Measurements from ENCODE around the gene PCDHGB3.
"Not testable (repeated sequence)": the region's sequence is repeated elsewhere in the genome, so short reads cannot be mapped to it uniquely, and the experiment has no call there.

GRCh38 chr5:141415275-141415618 is 45.2 kb downstream of the PCDHGB3 start:
- not testable (repeated sequence) for TF ChIP-seq CTCF (IDR thresholded peaks at IDR 0.05 in 4 of 5, conservative IDR thresholded peaks at IDR 0.05 in 1 of 5); POLR2A (IDR thresholded peaks at IDR 0.05)

Data from gastrocnemius medialis (tissue), 4 donors.